ENCODE measurements around the gene STIP1. TPM values are rescaled to one million over a fixed set of nuclear protein-coding genes. Genes with fewer than 3 reads are reported as not detected.
A peak's percentile ranks its signal among the peaks of the same experiment; 100 is the strongest.

Gene STIP1
- total and polyA plus RNA-seq, 4 donors, result 22.6 to 58.1 (median 42.5) TPM

DNA sequence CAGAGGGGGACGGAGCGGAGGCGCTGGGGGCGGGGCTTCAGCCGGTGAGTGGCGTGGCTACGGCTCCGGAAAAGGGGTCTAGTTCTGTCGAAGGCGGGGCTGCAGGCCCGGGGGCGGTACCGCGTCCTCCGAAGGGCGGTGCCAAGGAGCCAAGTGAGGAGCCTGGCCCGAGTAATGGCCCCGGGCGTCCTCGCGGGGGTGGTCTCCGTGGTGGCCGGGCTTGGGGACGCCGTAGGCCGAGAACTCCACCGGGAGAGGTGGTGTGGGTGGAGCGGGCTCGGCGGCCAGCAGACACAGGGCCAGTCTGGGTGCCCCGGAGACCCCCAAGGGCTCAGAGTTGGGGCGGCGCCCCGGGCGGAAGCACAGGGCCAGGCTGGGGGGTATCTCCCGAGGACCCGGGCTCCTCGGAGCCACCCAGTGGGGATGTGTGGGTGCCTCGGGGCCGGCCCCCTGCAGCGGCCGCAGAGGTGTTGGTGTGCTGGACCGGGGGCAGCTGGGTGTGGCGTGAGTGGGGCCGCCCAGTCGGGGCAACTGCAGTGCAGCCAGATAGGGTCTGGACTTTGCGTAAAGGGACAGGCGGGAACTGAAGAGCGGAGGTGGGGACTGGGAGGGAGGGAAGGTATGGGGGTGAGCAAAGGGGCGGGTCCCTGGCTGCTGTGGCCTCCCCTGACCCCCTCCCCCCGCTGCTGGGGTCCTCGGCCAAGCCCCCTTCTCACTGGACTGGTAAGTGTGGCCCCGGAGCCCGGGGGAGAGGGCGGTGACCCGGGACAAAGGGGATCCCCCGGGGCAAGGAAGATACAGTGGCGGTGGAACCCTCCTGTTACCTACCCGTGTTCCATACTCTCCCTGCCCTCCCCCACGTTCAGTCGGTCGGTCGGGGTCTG lies 55.8 kb downstream of the STIP1 start:
- Histone ChIP-seq H3K4me3 (ENCODE audit: low read depth in 1 of 3, low read length in 3 of 3) (peak overlapping the region; percentile 74 to 94 (median 80)), H3K4me1 (ENCODE audit: control insufficient read depth in 4 of 4, insufficient read depth in 4 of 4, low read length in 3 of 4) (peaks cover 21 to 59% (median 43%) of the 10 kb centered on the region in 4 donors), H3K9ac (ENCODE audit: low read depth in 1 of 2, low read length in 2 of 2) (peak overlapping the region in 1 of 2 donors; percentile 81), H3K27me3 (ENCODE audit: control insufficient read depth in 4 of 4, insufficient read depth in 4 of 4, low read length in 3 of 4) (no peaks in the 10 kb centered on the region), H3K9me3 (ENCODE audit: control insufficient read depth in 4 of 4, low read length in 3 of 4) (no peaks in the 10 kb centered on the region), H3K36me3 (ENCODE audit: control insufficient read depth in 4 of 4, insufficient read depth in 3 of 4, low read depth in 1 of 4, low read length in 3 of 4) (peaks cover 0 to 6% (median 4%) of the 10 kb centered on the region in 4 donors), H3K27ac (ENCODE audit: low read depth in 1 of 2, low read length in 2 of 2) (peak overlapping the region; percentile 97 to 99)
- peak; percentile 72 for DNase-seq (ENCODE audit: low spot score)
- under 1% methylated on average over 63 of the region's 63 CpGs for WGBS
- TF ChIP-seq EGR1 (IDR thresholded peaks at IDR 0.05; ENCODE audit: low read depth in 2 of 2), result no peak
- TF ChIP-seq JUND (IDR thresholded peaks at IDR 0.05), result peak in 1 of 2 donors; percentile 9
- no peak for TF ChIP-seq NR2F2 (IDR thresholded peaks at IDR 0.05)
- peak; percentile 66 for TF ChIP-seq MAX (IDR thresholded peaks at IDR 0.05)
- peak in 1 of 2 donors; percentile 44 for TF ChIP-seq RXRA (IDR thresholded peaks at IDR 0.05)
- peak; percentile 2 for TF ChIP-seq SP1 (IDR thresholded peaks at IDR 0.05)
- peak; percentile 16 for TF ChIP-seq FOXA2 (IDR thresholded peaks at IDR 0.05)
- TF ChIP-seq, protein P1, sequence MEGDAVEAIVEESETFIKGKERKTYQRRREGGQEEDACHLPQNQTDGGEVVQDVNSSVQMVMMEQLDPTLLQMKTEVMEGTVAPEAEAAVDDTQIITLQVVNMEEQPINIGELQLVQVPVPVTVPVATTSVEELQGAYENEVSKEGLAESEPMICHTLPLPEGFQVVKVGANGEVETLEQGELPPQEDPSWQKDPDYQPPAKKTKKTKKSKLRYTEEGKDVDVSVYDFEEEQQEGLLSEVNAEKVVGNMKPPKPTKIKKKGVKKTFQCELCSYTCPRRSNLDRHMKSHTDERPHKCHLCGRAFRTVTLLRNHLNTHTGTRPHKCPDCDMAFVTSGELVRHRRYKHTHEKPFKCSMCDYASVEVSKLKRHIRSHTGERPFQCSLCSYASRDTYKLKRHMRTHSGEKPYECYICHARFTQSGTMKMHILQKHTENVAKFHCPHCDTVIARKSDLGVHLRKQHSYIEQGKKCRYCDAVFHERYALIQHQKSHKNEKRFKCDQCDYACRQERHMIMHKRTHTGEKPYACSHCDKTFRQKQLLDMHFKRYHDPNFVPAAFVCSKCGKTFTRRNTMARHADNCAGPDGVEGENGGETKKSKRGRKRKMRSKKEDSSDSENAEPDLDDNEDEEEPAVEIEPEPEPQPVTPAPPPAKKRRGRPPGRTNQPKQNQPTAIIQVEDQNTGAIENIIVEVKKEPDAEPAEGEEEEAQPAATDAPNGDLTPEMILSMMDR (IDR thresholded peaks at IDR 0.05; ENCODE audit: low read depth, low read length, missing input control), result no peak
- TF ChIP-seq REST (IDR thresholded peaks at IDR 0.05), result peak; percentile 31
- peak; percentile 81 for TF ChIP-seq YY1 (IDR thresholded peaks at IDR 0.05)

DNA sequence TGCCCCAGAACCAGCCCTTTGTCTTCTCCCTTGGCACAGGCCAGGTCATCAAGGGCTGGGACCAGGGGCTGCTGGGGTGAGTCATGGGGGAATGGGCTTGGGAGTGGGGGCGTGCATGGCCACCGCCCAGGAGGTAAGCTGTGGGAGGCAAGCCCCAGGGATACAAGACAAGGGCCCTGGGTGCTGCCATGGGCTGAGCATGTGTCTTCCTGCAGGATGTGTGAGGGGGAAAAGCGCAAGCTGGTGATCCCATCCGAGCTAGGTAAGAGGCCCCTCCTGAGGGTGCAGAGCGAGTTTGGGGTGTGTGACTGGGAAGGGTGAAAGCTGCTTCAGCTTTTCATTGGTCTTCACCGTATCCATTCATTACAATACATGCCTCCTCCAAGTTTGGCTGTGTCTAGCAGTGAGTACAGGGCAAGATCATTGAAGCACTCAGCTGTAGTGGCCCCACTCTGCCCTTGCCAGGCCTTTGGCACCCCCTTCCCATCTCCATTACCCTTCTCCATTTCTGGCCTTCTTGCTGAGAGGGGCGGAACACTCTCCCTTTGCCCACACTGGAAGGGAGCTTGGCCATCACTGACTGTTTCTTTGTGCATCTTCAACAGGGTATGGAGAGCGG lies 57.4 kb downstream of the STIP1 start:
- WGBS, result 92% methylated on average over 8 of the region's 8 CpGs
- H3K9me3 ChIP-seq (ENCODE audit: control insufficient read depth in 4 of 4, low read length in 3 of 4), result no peaks in the 10 kb centered on the region
- no peak overlapping the region for H3K27ac ChIP-seq (ENCODE audit: low read depth in 1 of 2, low read length in 2 of 2)
- no peak overlapping the region for H3K4me3 ChIP-seq (ENCODE audit: low read depth in 1 of 3, low read length in 3 of 3)
- no peak overlapping the region for H3K9ac ChIP-seq (ENCODE audit: low read depth in 1 of 2, low read length in 2 of 2)
- TF ChIP-seq, protein P2, sequence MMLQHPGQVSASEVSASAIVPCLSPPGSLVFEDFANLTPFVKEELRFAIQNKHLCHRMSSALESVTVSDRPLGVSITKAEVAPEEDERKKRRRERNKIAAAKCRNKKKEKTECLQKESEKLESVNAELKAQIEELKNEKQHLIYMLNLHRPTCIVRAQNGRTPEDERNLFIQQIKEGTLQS (IDR thresholded peaks at IDR 0.05), result no peak
- TF ChIP-seq, protein P1 (IDR thresholded peaks at IDR 0.05; ENCODE audit: low read depth, low read length, missing input control), result no peak
- no peak for TF ChIP-seq RXRA (IDR thresholded peaks at IDR 0.05)
- TF ChIP-seq EGR1 (IDR thresholded peaks at IDR 0.05; ENCODE audit: low read depth in 2 of 2), result no peak
- TF ChIP-seq JUND (IDR thresholded peaks at IDR 0.05), result no peak
- TF ChIP-seq YY1 (IDR thresholded peaks at IDR 0.05), result no peak
- TF ChIP-seq GABPA (IDR thresholded peaks at IDR 0.05 in 1 of 2, conservative IDR thresholded peaks at IDR 0.05 in 1 of 2), result no peak
- no peak for DNase-seq (ENCODE audit: low spot score)
- H3K27me3 ChIP-seq (ENCODE audit: control insufficient read depth in 4 of 4, insufficient read depth in 4 of 4, low read length in 3 of 4), result no peaks in the 10 kb centered on the region
- peaks cover 0 to 6% (median 4%) of the 10 kb centered on the region in 4 donors for H3K36me3 ChIP-seq (ENCODE audit: control insufficient read depth in 4 of 4, insufficient read depth in 3 of 4, low read depth in 1 of 4, low read length in 3 of 4)
- peaks cover 15 to 58% (median 44%) of the 10 kb centered on the region in 4 donors for H3K4me1 ChIP-seq (ENCODE audit: control insufficient read depth in 4 of 4, insufficient read depth in 4 of 4, low read length in 3 of 4)

Data from liver (tissue), 9 donors.